Left renal pelvis (tissue), 4 donors: Measurements from ENCODE around the gene GIMAP1. TPM values are rescaled to one million over a fixed set of nuclear protein-coding genes. Genes with fewer than 3 reads are reported as not detected.
"Not testable (repeated sequence)": the region's sequence is repeated elsewhere in the genome, so short reads cannot be mapped to it uniquely, and the experiment has no call there.

Source experiments
- DNase-seq, 4 donors: peaks; one replicate each; pipeline ENCODE4 v3.0.0-alpha.2; 2013; ENCODE audit warnings: low read depth in 4 of 4, low spot score in 3 of 4
- polyA plus RNA-seq, 4 donors: library from polyadenylated mRNA; unstranded; fragments of 120-200 nt; gene quantifications; one replicate each; pipeline ENCODE4 v1.2.1, GENCODE V29; 2013; ENCODE audit not compliant: insufficient read length in 4 of 4

GIMAP1 gene
- 1 to 10 TPM; 1.5 to 2.7 (median 2.2) TPM for polyA plus RNA-seq

DNA sequence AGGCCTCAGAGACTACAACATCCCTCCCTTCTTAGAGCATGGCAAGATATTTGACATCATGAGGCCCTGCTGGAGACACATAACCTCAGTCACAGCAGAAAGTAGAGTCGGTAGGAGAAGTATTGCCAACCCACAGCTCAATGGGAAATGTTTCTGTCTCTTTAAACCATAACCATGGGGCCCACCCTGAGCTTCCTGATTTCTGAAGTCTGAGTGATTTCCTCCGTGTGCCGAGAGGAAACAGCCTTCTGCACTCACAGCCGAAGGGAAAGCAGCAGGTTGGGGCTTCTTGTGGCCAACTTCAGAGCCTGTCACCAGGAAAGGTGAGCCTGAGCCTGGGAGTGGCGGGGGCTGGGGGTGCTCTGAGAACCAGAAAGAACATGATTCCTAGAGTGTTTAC, at the start of gene GIMAP1:
Gene GIMAP1, plus strand, starts transcription at position 246 of the 400 bp plus-strand sequence. CDS start 2,435 bp downstream, outside the sequence.
- DNase-seq, result no peak

DNA sequence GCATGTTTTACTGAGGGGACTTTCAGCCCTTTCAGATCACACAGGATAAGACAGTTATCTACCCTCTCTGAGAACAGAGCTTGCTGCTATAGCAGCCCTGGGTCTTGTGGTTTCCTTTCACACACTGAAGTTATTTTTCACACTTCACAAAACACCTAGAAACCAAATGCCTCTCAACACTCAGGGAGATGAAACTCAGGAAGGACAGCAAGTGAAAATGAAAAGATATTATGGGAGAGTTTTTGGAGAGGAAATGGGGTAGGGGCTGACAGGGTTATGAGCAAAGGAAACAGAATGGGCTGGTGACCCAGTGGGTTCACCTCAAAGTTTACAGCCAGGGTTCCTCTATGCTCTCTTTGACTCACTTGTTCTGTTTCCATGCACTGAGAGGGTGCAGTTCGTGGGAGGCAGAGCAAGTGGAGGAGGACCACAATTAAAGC, 47.9 kb upstream of the GIMAP1 start:
- DNase-seq, result no peak

DNA sequence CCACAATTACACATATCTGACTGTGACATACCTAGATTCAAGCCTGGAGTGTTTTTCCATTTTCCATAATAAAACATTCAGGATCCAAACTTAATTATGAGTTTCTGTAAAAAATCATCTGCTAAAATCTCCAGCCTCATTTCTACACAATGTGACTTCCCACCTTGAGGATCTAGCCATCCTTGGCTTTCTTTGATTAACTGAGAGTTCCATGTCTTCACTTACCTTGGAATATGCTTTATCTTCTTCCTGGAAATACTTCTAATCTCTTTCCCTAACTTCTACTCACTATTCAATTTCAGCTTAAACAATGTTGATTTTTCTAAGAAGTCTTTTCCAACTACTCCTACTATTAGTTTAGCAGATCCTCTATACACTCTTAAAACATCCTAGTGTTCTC, 47.4 kb upstream of the GIMAP1 start:
- DNase-seq, result no peak

DNA sequence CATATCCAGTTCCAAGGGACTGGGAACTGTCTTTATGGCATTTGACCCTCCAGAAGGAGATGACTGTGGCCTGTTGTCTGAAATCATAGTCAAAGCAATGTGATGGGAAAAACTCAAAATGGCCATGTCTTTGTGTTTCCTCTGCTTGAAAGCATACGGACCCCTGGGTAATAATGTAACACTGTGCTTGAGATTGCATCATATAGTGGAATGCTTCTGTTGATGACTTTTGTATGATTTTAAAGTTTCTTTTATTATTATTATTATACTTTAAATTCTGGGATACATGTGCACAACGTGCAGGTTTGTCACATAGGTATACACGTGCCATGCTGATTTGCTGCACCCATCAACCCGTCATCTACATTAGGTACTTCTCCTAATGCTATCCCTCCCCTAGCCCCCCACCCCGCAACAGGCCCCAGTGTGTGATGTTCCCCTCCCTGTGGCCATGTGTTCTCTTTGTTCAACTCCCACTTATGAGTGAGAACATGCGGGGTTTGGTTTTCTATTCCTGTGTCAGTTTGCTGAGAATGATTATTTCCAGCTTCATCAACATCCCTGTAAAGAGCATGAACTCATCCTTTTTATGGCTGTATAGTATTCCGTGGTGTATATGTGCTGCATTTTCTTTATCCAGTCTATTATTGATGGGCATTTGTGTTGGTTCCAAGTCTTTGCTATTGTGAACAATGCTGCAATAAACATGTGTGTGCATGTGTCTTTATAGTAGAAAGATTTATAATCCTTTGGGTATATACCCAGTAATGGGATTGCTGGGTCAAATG, 44.4 kb upstream of the GIMAP1 start:
- not testable (repeated sequence) for DNase-seq

DNA sequence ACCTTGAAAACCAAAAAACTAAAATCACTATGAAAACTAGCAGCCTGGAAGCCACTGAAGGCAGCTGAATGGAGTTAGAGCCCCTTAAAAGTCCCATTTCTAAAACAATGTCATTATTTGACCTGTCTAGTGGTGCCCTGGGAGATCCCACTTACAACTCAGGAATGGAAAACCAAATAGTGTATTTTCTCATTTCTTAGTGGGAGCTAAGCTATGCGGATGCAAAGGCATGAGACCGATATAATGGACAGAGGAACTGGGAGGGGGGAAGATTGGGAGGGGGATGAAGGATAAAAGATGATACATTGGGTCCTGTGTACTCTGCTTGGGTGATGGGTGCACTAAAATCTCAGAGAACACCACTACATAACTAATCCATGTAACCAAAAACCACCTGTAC, 40.7 kb upstream of the GIMAP1 start:
- no peak for DNase-seq

DNA sequence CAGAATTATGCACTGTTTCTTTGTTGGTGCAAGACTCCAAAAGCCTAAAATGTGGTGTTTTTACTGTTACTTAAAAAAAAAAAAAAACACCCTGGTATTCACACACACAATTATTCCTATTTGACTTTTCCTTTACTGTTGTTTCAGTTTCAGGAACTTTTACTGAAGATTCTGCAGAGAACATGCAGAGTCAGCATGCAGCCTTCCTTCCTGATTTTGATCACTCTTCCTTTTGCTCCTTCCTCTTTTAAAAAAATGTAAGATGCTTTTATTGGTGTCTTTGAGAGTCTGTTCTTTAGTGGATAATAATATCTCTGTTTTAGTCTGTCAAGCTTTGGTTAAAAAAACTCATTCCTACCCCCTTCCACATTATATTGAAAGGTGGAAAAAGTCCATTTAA, 40.1 kb upstream of the GIMAP1 start:
- not testable (repeated sequence) for DNase-seq

DNA sequence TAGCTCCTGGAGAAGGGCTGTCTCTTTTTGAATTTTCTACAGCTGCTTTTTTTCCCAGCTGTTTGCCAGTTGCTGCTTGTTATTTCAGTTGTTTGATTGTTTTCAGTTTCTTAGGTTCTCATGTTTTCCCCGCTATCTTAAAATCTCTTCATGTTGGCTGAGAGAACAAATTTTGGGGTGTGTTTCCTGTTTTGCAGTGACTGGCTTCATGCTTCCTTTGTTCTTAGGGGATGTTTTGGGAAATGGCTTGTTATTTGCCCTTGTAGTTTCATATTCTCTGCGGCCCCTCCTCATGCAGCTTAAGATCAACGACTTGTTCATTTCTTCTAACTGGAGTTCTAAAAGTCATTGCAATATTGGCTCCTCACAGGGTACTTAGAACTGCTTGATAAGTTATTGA, 39.6 kb upstream of the GIMAP1 start:
- not testable (repeated sequence) for DNase-seq

DNA sequence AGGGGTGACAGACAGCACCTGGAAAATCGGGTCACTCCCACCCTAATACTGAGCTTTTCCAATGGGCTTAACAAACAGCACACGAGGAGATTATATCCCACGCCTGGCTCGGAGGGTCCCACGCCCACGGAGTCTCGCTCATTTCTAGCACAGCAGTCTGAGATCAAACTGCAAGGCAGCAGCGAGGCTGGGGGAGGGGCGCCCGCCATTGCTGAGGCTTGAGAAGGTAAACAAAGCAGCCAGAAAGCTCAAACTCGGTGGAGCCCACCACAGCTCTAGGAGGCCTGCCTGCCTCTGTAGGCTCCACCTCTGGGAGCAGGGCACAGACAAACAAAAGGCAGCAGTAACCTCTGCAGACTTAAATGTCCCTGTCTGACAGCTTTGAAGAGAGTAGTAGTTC, 37.8 kb upstream of the GIMAP1 start:
- DNase-seq, result not testable (repeated sequence)

DNA sequence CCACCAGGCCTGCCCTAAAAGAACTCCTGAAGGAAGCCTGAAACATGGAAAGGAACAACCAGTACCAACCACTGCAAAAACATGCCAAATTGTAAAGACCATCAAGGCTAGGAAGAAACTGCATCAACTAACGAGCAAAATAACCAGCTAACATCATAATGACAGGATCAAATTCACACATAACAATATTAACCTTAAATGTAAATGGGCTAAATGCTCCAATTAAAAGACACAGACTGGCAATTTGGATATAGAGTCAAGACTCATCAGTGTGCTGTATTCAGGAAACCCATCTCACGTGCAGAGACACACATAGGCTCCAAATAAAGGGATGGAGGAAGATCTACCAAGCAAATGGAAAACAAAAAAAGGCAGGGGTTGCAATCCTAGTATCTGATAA, 36.0 kb upstream of the GIMAP1 start:
- not testable (repeated sequence) for DNase-seq

DNA sequence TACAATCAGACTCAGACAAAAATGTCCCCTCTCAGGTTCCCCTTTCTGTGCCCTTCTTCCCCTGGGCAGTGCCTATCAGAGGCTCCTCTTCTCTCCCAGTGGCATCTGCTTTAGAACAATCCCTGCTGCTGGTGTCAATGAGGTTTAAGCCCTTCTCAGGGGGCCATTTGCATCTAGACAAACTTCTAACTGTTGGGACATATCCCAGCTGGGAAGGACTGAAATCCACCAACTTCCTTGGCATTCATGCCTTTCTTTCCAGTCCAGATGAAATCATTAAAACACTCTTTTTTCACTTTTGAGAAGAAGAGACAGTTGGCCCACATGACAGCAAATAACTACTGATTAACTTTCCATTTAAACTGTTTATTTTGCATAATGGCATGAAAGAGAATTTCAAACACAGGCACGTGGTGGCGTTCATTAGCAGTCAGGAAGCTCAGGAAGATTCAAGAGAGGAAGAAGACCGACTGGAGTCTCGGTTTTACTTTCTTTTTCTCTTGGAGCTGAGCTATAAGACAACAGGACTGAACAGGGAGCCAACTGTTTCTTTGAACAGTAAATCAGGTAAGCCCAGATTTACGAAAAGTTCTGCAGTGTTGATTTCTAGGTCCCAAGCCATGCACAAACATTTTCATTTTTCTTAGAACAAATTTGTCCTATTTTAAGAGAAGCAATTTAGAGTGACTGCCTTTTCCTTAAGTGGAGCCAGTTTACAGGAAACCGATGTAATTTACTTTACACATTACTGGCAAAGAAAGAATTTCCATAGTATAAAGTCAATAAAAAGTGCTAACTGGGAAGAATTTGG, 31.0 kb upstream of the GIMAP1 start, which contains the start of gene GIMAP2:
Gene GIMAP2, plus strand, starts transcription at position 488 of the 811 bp plus-strand sequence. CDS start 1,354 bp downstream, outside the sequence.
- no peak for DNase-seq

DNA sequence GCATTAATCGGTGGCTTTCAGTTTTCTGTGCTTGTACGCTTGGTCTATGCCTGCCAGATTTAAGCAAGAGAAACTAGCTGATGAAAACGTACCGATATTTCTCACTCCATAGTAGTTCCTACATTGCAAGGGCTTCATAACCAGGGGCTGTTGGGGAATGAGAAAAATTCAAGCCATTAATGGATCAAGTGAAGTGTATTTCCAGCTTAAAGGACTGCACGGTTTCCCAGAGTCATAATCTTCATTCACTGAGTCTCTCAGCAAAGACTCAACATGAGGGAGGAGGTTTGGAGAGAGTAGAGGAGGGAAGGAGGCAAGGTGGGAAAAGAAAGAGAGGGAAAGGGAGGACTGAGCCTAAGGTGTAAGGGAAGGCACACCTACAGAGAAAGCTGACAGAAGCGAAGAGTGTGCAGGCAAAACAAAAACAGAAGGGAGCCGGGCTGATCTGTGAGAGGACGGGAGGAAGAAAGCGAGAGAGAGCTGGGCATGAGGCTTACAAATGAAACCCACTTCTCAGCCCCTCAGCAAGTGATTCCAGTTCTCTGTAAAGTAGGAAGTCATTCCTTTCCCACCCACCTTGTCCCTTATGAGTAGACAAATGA, 30.3 kb upstream of the GIMAP1 start:
- no peak for DNase-seq

DNA sequence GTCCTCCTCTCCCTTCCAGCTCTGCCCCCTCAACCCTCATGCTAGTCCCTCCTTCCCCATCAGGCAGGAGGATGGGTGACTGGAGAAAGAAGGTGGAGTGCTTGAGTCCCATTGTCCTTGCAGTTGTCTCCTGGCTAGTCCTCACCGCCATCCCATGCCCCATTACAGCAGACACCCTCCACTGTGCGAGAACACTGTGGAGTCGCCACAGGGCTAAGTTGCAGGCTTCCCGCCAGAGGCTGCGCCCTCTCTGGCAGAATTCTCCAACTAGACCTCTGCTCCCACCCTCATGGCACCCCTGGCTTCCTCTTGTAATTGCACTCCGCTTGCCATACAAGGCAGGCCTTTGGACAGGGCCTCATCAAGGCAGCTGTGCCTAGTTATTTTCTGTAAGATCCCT, 27.8 kb upstream of the GIMAP1 start:
- DNase-seq, result no peak

DNA sequence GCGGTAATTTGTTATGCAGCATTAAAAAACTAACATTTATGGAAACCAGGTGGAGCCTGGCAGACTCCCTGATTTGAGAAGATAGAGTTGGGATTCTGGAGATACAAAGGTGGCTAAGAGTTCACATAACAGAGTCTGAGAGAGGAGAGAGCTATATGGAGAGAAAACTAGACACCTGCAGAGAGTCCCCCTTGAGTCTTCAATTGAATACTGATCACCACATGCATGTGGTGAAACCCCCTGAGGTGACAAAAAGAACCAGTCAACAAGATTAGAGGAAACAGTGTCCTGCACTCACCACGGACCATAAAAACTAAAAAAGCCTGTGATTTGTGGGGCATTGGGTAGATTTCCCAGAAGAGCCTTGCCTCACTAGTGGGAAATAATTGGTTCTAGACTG, 20.8 kb upstream of the GIMAP1 start:
- DNase-seq, result no peak

DNA sequence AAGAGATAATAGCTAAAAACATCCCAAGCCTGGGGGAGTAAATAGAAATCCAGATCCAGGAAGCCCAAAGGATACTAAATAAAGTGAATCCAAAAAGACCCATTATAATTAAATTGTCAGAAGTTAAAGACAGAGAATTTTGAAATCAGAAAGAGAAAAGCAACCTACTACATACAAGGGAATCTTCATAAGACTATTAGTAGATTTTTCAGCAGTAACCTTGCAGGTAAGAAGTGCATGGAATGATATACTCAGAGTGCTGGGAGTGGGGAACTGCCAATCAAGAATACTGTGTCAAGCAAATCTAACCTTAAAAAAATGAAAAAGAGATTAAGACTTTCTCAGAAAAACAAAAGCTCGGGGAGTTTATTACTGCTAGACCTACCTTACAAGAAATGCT, 13.2 kb upstream of the GIMAP1 start:
- no peak for DNase-seq

DNA sequence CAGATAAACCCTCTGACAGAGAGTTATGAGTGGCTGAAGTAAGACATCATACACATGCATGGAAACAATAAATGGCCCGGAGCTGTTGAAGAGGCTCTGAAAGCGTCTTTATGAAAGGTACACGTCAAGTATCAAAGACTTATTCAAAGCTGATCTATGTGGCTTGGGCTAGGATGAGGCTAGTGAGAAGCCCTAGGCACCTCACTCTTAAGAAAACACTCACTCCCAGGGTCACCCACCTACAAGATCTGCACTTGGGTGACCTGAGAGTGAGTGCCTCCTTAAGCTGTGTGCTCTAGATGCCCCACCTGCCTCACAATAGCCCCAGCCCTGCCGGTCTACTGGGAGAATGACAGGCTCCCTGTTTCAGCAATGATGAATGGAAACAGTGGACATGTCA, 1.1 kb upstream of the GIMAP1 start:
- DNase-seq, result no peak

DNA sequence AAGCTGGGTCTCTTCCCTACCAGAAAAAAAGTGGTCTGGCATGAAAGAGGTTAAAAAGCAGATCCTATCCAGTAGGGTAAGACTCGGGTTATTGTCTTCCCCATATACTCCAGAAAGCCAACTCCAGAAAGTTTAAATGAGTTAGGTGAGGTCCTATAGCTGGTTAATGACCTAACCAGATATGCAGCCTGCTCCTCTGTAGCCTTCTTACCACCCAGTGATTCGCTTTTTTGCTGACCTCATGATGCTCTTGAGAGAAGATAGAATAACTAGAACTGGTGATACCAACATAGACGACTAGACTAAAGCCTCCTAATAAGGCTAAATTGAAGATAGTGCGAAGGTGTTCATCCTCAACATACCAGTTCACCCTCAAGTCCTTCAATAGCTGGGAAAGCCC, 675 bp upstream of the GIMAP1 start:
- DNase-seq, result no peak

DNA sequence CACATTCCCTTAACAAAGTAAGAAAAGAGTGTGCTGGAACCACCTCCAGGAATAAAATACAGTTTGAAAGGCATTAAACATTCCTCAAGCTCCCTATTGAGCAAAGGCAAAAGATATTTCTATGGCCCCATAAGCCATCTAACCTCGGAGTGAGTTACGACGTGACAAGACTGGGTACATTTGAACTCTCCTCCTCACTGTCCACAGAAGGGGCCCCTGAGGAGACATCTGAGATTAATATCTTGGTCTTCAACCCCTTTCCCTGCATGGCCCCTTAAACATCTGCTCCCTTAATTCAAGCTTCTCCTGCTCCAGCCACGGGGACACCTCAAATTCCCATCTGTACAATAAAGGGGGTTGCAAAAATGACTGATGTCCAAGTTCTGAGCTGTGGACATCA, 526 bp downstream of the GIMAP1 start:
- no peak for DNase-seq

DNA sequence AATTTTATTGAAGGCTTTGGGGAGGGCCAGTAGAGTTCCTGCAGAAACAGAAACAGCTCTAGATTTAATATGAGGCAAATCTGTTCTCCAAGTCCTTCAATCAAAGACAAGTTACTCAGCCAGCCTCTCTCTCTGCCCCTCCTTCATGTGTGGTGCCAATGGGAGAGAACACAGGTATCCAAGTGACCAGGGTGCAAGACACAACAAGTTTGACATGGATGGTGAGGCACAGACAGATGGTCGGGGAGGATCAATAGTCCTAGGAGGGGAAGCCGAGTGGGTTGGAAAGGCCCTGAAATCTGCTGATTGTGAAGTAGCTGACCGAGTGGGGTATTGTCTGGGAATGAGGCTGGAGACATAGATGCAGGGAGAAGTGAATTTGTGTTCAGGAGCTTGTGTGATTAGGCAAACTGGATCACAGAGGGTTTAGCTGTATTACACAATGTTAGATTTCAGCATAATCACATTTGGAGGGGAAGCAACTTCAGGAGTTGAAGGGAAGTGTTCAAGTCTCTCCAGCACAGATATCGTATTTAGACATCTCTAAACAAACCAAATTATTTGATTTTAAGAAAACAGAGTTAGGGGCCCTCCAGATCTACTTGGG, 1.5 kb downstream of the GIMAP1 start:
- DNase-seq, result no peak

DNA sequence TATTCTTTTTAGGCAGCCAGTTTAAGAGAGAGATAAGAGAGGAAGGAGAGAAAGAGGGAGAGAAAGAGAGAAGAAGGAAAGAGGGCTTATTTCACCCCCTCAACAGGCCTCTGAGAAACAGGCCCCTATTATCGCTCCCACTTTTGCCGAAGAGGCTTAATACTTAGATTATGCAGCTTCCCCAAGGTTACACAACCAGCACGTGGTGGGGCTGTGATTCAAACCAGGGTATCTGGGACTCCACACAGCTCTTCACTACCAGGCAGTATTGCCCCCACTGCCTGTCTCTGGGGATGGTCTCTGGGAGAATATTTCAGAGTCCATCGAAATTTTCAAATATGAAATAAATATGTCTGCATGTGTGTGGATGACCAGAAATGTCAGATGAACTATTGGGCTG, 3.0 kb downstream of the GIMAP1 start:
- no peak for DNase-seq

DNA sequence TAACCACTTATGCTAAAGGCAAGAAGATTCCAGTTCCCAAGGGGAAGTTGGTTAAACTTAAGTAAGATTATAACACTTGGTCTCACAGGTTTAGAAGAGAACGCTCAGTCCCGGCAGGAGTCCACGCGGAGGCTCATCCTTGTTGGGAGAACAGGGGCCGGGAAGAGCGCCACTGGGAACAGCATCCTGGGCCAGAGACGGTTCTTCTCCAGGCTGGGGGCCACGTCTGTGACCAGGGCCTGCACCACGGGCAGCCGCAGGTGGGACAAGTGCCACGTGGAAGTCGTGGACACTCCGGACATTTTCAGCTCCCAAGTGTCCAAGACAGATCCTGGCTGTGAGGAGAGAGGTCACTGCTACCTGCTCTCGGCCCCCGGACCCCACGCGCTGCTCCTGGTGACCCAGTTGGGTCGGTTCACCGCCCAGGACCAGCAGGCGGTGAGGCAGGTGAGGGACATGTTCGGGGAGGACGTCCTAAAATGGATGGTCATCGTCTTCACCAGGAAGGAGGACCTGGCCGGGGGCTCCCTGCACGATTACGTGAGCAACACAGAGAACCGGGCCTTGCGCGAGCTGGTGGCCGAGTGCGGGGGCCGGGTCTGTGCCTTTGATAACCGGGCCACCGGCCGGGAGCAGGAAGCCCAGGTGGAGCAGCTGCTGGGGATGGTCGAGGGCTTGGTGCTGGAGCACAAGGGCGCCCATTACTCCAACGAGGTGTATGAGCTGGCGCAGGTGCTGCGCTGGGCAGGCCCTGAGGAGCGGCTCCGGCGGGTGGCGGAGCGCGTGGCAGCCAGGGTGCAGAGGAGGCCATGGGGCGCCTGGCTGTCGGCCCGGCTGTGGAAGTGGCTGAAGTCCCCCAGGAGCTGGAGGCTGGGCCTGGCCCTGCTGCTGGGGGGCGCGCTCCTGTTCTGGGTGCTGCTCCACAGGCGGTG, 3.8 kb downstream of the GIMAP1 start:
- DNase-seq, result no peak
